ENCODE measurements around the gene OVCA2.

Gene OVCA2

GRCh38 chr17:2058586-2059546 is 17.0 kb downstream of the OVCA2 start:
- TF ChIP-seq CTCF (conservative IDR thresholded peaks at IDR 0.05; ENCODE audit: low read depth, low read length): no peak
- no peak overlapping the region for H3K4me3 ChIP-seq (IDR thresholded peaks at IDR 0.05; ENCODE audit: insufficient read depth, low read depth, low read length)
- H2AFZ ChIP-seq (ENCODE audit: low read depth): no peak overlapping the region
- no peaks in the 10 kb centered on the region for H3K79me2 ChIP-seq (ENCODE audit: insufficient read depth, low read depth)
- H3K4me1 ChIP-seq (ENCODE audit: low read depth, poor library complexity, severe bottlenecking): no peaks in the 10 kb centered on the region
- H3K27me3 ChIP-seq (ENCODE audit: insufficient read depth, low read depth): no peaks in the 10 kb centered on the region
- no peaks in the 10 kb centered on the region for H3K36me3 ChIP-seq (ENCODE audit: insufficient read depth)
- no peaks in the 10 kb centered on the region for H4K20me1 ChIP-seq (ENCODE audit: insufficient read depth)
- H3K4me2 ChIP-seq: no peak overlapping the region
- no peak overlapping the region for H3K27ac ChIP-seq
- H3K9ac ChIP-seq: no peak overlapping the region

DNA sequence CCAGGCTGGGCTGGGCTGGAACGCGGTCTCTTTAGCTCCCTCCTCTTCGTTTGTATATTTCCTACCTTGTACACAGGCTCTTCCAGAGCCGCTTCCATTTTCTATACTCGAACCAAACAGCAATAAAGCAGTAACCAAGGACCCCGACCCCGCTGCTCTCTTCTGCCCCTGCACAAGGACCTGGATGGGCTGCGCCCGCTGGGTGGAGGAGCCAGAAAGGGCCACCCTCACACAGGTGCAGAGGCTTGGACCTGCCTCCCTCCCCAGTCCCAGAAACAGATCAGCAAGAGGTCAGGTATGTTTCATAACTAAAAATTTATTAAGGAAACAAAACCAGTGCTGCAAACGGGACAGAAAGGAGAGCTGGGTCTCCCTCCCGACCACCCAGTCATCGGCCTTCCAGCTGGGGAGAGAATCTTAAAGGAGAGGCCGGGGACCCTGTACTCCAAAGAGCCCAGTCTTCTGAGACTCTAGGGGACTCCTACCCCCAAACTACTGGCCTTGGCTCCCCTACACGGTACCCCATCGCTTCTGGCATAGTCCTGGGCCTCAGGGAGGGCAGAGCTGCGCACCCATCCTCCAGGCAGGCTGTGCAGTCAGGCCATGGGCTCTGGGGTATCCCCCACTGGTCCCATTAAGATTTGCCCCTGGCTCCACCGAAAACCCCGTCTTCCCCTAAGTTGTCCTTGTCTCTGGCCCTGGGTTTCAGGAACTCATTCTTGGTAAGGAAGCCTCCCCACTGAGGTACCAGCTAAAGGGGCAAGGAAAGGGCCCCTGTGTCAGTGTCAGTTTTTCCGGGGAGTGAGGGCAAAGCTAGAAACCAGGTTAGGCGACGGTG is 17.9 kb downstream of the OVCA2 start:
- Histone ChIP-seq H4K20me1 (ENCODE audit: insufficient read depth) (no peaks in the 10 kb centered on the region), H3K27me3 (ENCODE audit: insufficient read depth, low read depth) (no peaks in the 10 kb centered on the region), H3K4me2 (no peak overlapping the region), H3K9ac (no peak overlapping the region), H3K27ac (no peak overlapping the region), H3K4me1 (ENCODE audit: low read depth, poor library complexity, severe bottlenecking) (no peaks in the 10 kb centered on the region), H2AFZ (ENCODE audit: low read depth) (no peak overlapping the region), H3K4me3 (IDR thresholded peaks at IDR 0.05; ENCODE audit: insufficient read depth, low read depth, low read length) (no peak overlapping the region), H3K36me3 (ENCODE audit: insufficient read depth) (no peaks in the 10 kb centered on the region), H3K79me2 (ENCODE audit: insufficient read depth, low read depth) (no peaks in the 10 kb centered on the region)
- TF ChIP-seq CTCF (conservative IDR thresholded peaks at IDR 0.05; ENCODE audit: low read depth, low read length): no peak

- H3K4me2 ChIP-seq: no peak overlapping the region
- H3K27me3 ChIP-seq (ENCODE audit: insufficient read depth, low read depth): no peaks in the 10 kb centered on the region
- TF ChIP-seq CTCF (conservative IDR thresholded peaks at IDR 0.05; ENCODE audit: low read depth, low read length): no peak
- no peak overlapping the region for H3K27ac ChIP-seq
- H4K20me1 ChIP-seq (ENCODE audit: insufficient read depth): no peaks in the 10 kb centered on the region
- H3K4me3 ChIP-seq (IDR thresholded peaks at IDR 0.05; ENCODE audit: insufficient read depth, low read depth, low read length): no peak overlapping the region
- no peaks in the 10 kb centered on the region for H3K4me1 ChIP-seq (ENCODE audit: low read depth, poor library complexity, severe bottlenecking)
- no peaks in the 10 kb centered on the region for H3K36me3 ChIP-seq (ENCODE audit: insufficient read depth)
- H3K79me2 ChIP-seq (ENCODE audit: insufficient read depth, low read depth): no peaks in the 10 kb centered on the region
- H2AFZ ChIP-seq (ENCODE audit: low read depth): no peak overlapping the region
- no peak overlapping the region for H3K9ac ChIP-seq
These were observed 18.5 kb downstream of the OVCA2 start for GRCh38 chr17:2060385-2060658.

DNA sequence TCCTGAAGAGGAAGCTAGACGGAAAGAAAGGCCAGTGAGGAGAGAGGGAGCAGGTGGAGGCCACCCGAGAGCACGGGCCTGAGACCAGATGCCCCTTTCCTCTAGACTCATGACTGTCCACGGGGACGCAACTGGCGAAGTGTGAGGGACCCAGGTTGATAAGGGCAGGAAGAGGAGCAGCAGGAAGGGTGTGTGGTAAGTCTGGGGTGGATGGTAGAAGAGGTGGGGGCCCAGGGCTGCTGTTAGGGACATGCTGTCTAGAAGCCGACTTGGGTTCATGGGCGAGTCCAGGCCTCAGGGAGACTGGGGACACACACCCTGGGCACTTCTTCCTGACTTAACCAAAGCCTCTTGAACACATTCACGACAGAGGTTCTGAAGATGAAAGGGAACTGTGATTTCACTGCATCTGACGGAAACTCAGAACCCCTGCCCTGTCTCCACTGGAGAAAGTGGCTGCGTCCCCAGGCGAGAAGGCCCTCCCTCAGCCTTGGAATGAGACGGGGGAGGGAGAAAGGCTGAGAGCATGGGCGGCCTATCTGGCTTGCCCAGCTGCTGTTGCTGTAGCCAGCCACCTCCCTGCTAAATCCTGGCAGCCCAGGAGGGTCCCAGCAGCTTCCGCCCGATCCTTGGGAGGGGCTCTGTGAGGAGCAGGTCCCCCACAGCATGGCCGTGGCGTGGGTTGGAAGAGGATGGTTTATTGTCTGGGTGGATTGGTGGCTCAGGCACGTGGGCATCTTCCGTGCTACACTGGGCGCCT is 19.0 kb downstream of the OVCA2 start:
- H4K20me1 ChIP-seq (ENCODE audit: insufficient read depth): no peaks in the 10 kb centered on the region
- H3K27ac ChIP-seq: no peak overlapping the region
- no peak overlapping the region for H3K4me3 ChIP-seq (IDR thresholded peaks at IDR 0.05; ENCODE audit: insufficient read depth, low read depth, low read length)
- H3K9ac ChIP-seq: no peak overlapping the region
- TF ChIP-seq CTCF (conservative IDR thresholded peaks at IDR 0.05; ENCODE audit: low read depth, low read length): no peak
- no peak overlapping the region for H2AFZ ChIP-seq (ENCODE audit: low read depth)
- no peaks in the 10 kb centered on the region for H3K4me1 ChIP-seq (ENCODE audit: low read depth, poor library complexity, severe bottlenecking)
- H3K79me2 ChIP-seq (ENCODE audit: insufficient read depth, low read depth): no peaks in the 10 kb centered on the region
- no peak overlapping the region for H3K4me2 ChIP-seq
- no peaks in the 10 kb centered on the region for H3K27me3 ChIP-seq (ENCODE audit: insufficient read depth, low read depth)
- H3K36me3 ChIP-seq (ENCODE audit: insufficient read depth): no peaks in the 10 kb centered on the region

Data from KMS-11 (cell line).